A549 (cell line): Measurements from ENCODE around the gene LOC128125822.

Experiments
- ATAC-seq, 2 experiments: fragments of 200-7000 bp in 1 of 2; fragments of >200 bp in 1 of 2; cut with Nextera tagmentation in 1 of 2; cut with Tn5 transposase in 1 of 2; 3 replicates each; pipeline versions ENCODE4 v1.8.0 to v1.9.1; 2018 to 2020; ENCODE audit warnings: mild to moderate bottlenecking in 1 of 2, moderate library complexity in 1 of 2
- CTCF ChIA-PET: fragments of 300-600 bp; sonication (Branson Sonifier 250); formaldehyde crosslinking; extraction: SDS; loops from one replicate; lab custom pipeline; 2021; ENCODE audit warnings: antibody characterized with exemption, inconsistent platforms; lab: Yijun Ruan, JAX
- POLR2A ChIA-PET: fragments of 350-600 bp; formaldehyde crosslinking; extraction: SDS; loops from one replicate; lab custom pipeline; 2021; ENCODE audit warnings: antibody characterized with exemption, inconsistent platforms; lab: Yijun Ruan, JAX
- DNase-seq, 2 experiments: peaks; one replicate each; pipeline versions ENCODE4 v3.0.0 to v3.0.0-alpha.2; 2011 to 2016; ENCODE audit warnings: low read depth in 1 of 2, low spot score in 1 of 2
- FAIRE-seq: peaks from 2 replicates; lab custom pipeline; 2011; peaks lifted over from hg19 to GRCh38; lab: Jason Lieb, UNC
- H3K27ac ChIP-seq, 2 experiments: fragments of >200 bp; sonication (Bioruptor Twin); formaldehyde crosslinking; 3 replicates each; pipeline ENCODE4 v1.5.1; 2016 to 2017
- H3K4me1 ChIP-seq: fragments of >200 bp; sonication (Bioruptor Twin); formaldehyde crosslinking; 3 replicates; pipeline ENCODE4 v1.6.1; 2016
- H3K4me2 ChIP-seq: fragments of >200 bp; sonication (Bioruptor Twin); formaldehyde crosslinking; 3 replicates; pipeline ENCODE4 v1.6.1; 2016
- H3K4me3 ChIP-seq: fragments of >200 bp; sonication (Bioruptor Twin); formaldehyde crosslinking; 3 replicates; pipeline ENCODE4 v1.5.1; 2016
- H3K9me3 ChIP-seq: fragments of >200 bp; sonication (Bioruptor Twin); formaldehyde crosslinking; 3 replicates; pipeline ENCODE4 v1.6.1; 2016
- BHLHE40 ChIP-seq: IDR thresholded peaks from 2 replicates; pipeline ENCODE4 v1.6.1; 2012; ENCODE audit warnings: low read depth, low read length, inconsistent platforms
- CEBPB ChIP-seq, 2 experiments: fragments of >200 bp in 1 of 2; sonication (Bioruptor Twin) in 1 of 2; formaldehyde crosslinking in 1 of 2; IDR thresholded peaks; 2 replicates each; pipeline ENCODE4 v1.6.1; 2012 to 2016
- CHD2 ChIP-seq: fragments of 150-350 bp; IDR thresholded peaks from 2 replicates; pipeline ENCODE4 v1.6.1; 2014; ENCODE audit warnings: low read length; ENCODE audit not compliant: partially characterized antibody
- CHD4 ChIP-seq: fragments of 200-600 bp; sonication (generic); IDR thresholded peaks from 2 replicates; pipeline ENCODE4 v1.6.1; 2016; ENCODE audit warnings: antibody characterized with exemption, mild to moderate bottlenecking, borderline replicate concordance
- EHF ChIP-seq: fragments of 250-450 bp; sonication (Bioruptor Pico); IDR thresholded peaks from 2 replicates; pipeline ENCODE4 v1.5.0; 2020; ENCODE audit warnings: mild to moderate bottlenecking
- FOSL2 ChIP-seq, 2 experiments: fragments of 450-650 bp in 1 of 2; fragments of >200 bp in 1 of 2; sonication (Bioruptor Twin) in 1 of 2; formaldehyde crosslinking; IDR thresholded peaks; 2 replicates each; pipeline versions ENCODE4 v1.5.0 to v1.6.1; 2016 to 2020; ENCODE audit warnings: mild to moderate bottlenecking in 1 of 2, moderate library complexity in 1 of 2
- FOXS1 ChIP-seq: fragments of 250-450 bp; sonication (Bioruptor Pico); IDR thresholded peaks from 2 replicates; pipeline ENCODE4 v1.5.0; 2020; ENCODE audit warnings: mild to moderate bottlenecking, moderate library complexity
- HOXA7 ChIP-seq: fragments of 250-450 bp; sonication (Bioruptor Pico); IDR thresholded peaks from 2 replicates; pipeline ENCODE4 v1.5.0; 2020; ENCODE audit warnings: mild to moderate bottlenecking, moderate library complexity
- JUN ChIP-seq, 2 experiments: fragments of >200 bp; sonication (Bioruptor Twin); formaldehyde crosslinking; IDR thresholded peaks; 2 replicates in 1 of 2; 3 replicates in 1 of 2; pipeline ENCODE4 v1.6.1; 2016 to 2017
- KDM5A ChIP-seq: fragments of 200-600 bp; sonication (generic); IDR thresholded peaks from 2 replicates; pipeline ENCODE4 v1.6.1; 2016; ENCODE audit warnings: antibody characterized with exemption, mild to moderate bottlenecking
- MAFK ChIP-seq: fragments of 450-650 bp; IDR thresholded peaks from 2 replicates; pipeline ENCODE4 v1.6.1; 2014; ENCODE audit not compliant: partially characterized antibody
- NPAS2 ChIP-seq: fragments of 250-450 bp; sonication (Bioruptor Pico); IDR thresholded peaks from 2 replicates; pipeline ENCODE4 v1.8.0; 2022; ENCODE audit warnings: mild to moderate bottlenecking, moderate library complexity, borderline replicate concordance
- PHF8 ChIP-seq: fragments of 200-600 bp; sonication (generic); IDR thresholded peaks from 2 replicates; pipeline ENCODE4 v1.6.1; 2016; ENCODE audit warnings: low read depth, mild to moderate bottlenecking, antibody characterized with exemption, moderate library complexity, borderline replicate concordance
- POLR2AphosphoS2 ChIP-seq: conservative IDR thresholded peaks from 2 replicates; pipeline ENCODE4 v1.6.1; 2012; ENCODE audit warnings: low read length, improper control_type of control experiment, inconsistent platforms
- SMC3 ChIP-seq: fragments of >200 bp; sonication (Bioruptor Twin); formaldehyde crosslinking; IDR thresholded peaks from 3 replicates; pipeline ENCODE4 v1.6.1; 2018; ENCODE audit warnings: inconsistent platforms
- TFCP2L1 ChIP-seq: fragments of 250-450 bp; sonication (Bioruptor Pico); IDR thresholded peaks from 2 replicates; pipeline ENCODE4 v1.5.0; 2021; ENCODE audit warnings: mild to moderate bottlenecking
- TP53 ChIP-seq: fragments of 250-450 bp; sonication (Bioruptor Pico); IDR thresholded peaks from 2 replicates; pipeline ENCODE4 v1.5.0; 2021; ENCODE audit warnings: mild to moderate bottlenecking, moderate library complexity
- WGBS: methylation state at CpG from one replicate; pipeline ENCODE4 v1.1.6; 2017; ENCODE audit errors: missing lambda C conversion rate; 5-methylcytosine and 5-hydroxymethylcytosine counted together
- TF ChIP-seq, protein P1 (sequence below): IDR thresholded peaks from 2 replicates; pipeline ENCODE4 v1.6.1; 2012; ENCODE audit warnings: low read depth, borderline replicate concordance
- TF ChIP-seq, protein P2 (sequence below): fragments of 250-450 bp; sonication (Bioruptor Pico); IDR thresholded peaks from 2 replicates; pipeline ENCODE4 v1.5.0; 2021; ENCODE audit warnings: mild to moderate bottlenecking, moderate library complexity, borderline replicate concordance
- TF ChIP-seq, protein P3 (sequence below): IDR thresholded peaks from 2 replicates; pipeline ENCODE4 v1.6.1; 2012
- TF ChIP-seq, protein P4 (sequence below): fragments of 150-350 bp; IDR thresholded peaks from 2 replicates; pipeline ENCODE4 v1.6.1; 2014; ENCODE audit warnings: low read depth, mild to moderate bottlenecking, low read length

Gene LOC128125822

DNA sequence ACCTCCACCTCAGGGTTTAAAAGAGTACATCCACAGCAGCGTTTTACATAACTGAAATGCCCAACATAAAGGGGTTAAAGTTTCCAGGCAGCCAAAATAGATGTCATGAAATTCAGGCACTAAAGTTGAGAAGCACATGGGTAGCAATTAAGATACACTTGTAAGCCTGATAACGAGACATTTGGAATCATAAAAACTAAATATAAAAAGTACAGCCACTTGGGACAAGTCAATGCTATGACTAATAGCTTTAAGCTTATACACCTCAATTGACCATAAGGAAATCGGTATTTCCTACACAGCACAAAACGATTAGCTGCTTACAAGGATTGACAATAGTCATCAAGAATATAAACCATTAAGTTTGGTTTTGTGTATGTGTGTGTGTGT, 11.8 kb downstream of the LOC128125822 start:
- Histone ChIP-seq H3K9me3 (no peaks in the 10 kb centered on the region), H3K4me3 (no peak overlapping the region), H3K4me1 (peaks cover 43% of the 10 kb centered on the region), H3K27ac (no peak overlapping the region), H3K4me2 (no peak overlapping the region)
- no peak for FAIRE-seq
- CTCF ChIA-PET: interaction anchor here (1.0 to 1.2 kb wide), 2 partner anchors 9 to 180 kb away, joined by 4 to 5 read pairs; no protein-coding TSS in a partner anchor
- peak; percentile 39 to 76 for ATAC-seq
- TF ChIP-seq HOXA7 (CRISPR knock-in tag) (peak; percentile 98), JUN (IDR thresholded peaks at IDR 0.05) (peak in 1 of 2 experiments; percentile 45; a peak in 1 of 5 replicates), FOXS1 (CRISPR knock-in tag) (no peak), TFCP2L1 (CRISPR knock-in tag) (peak; percentile 93), EHF (peak; percentile 67; the same call in 1 of the 2 replicates), CHD2 (peak; percentile 36), FOSL2 (IDR thresholded peaks at IDR 0.05) (no peak), FOSL2 (CRISPR knock-in tag; IDR thresholded peaks at IDR 0.05) (peak; percentile 29), POLR2AphosphoS2 (peak; percentile 98), KDM5A (no peak)
- TF ChIP-seq, protein P1, sequence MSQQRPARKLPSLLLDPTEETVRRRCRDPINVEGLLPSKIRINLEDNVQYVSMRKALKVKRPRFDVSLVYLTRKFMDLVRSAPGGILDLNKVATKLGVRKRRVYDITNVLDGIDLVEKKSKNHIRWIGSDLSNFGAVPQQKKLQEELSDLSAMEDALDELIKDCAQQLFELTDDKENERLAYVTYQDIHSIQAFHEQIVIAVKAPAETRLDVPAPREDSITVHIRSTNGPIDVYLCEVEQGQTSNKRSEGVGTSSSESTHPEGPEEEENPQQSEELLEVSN: no peak
- TF ChIP-seq, protein P2, sequence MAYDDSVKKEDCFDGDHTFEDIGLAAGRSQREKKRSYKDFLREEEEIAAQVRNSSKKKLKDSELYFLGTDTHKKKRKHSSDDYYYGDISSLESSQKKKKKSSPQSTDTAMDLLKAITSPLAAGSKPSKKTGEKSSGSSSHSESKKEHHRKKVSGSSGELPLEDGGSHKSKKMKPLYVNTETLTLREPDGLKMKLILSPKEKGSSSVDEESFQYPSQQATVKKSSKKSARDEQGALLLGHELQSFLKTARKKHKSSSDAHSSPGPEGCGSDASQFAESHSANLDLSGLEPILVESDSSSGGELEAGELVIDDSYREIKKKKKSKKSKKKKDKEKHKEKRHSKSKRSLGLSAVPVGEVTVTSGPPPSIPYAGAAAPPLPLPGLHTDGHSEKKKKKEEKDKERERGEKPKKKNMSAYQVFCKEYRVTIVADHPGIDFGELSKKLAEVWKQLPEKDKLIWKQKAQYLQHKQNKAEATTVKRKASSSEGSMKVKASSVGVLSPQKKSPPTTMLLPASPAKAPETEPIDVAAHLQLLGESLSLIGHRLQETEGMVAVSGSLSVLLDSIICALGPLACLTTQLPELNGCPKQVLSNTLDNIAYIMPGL (CRISPR knock-in tag): peak; percentile 75
- 75% methylated on average over 4 of the region's 4 CpGs for WGBS
- POLR2A ChIA-PET: interaction anchor here (1.0 to 1.8 kb wide), 5 partner anchors 14 to 218 kb away, joined by 3 to 5 read pairs (median 3); no protein-coding TSS in a partner anchor
- no peak for DNase-seq

DNA sequence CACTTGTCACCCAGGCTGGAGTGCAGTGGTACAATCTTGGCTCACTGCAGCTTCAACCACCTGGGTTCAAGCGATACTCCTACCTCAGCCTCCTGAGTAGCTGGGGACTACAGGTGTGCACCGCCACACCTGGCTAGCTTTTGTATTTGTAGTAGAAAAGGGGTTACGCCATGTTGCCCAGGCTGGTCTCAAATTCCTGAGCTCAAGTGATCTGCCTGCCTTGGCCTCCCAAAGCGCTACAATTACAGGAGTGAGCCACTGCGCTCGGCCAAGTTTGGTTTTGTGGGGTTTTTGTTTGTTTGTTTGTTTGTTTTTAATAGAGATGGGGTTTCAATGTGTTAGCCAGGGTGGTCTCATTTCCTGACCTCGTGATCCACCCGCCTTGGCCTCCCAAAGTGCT, 12.3 kb downstream of the LOC128125822 start:
- 93% methylated on average over 8 of the region's 8 CpGs for WGBS
- CTCF ChIA-PET: no interaction called here
- no peak for TF ChIP-seq CHD4
- TF ChIP-seq, protein P3, sequence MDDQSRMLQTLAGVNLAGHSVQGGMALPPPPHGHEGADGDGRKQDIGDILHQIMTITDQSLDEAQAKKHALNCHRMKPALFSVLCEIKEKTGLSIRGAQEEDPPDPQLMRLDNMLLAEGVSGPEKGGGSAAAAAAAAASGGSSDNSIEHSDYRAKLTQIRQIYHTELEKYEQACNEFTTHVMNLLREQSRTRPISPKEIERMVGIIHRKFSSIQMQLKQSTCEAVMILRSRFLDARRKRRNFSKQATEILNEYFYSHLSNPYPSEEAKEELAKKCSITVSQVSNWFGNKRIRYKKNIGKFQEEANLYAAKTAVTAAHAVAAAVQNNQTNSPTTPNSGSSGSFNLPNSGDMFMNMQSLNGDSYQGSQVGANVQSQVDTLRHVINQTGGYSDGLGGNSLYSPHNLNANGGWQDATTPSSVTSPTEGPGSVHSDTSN: no peak
- TF ChIP-seq FOXS1 (CRISPR knock-in tag): no peak
- TF ChIP-seq BHLHE40: no peak
- TF ChIP-seq JUN (IDR thresholded peaks at IDR 0.05): peak in 1 of 2 experiments; percentile 37; a peak in 1 of 5 replicates
- TF ChIP-seq POLR2AphosphoS2: no peak; the same call in 1 of the 2 replicates
- no peak for TF ChIP-seq CEBPB (IDR thresholded peaks at IDR 0.05)
- no peak for TF ChIP-seq PHF8
- TF ChIP-seq MAFK: no peak
- TF ChIP-seq NPAS2 (CRISPR knock-in tag): no peak
- TF ChIP-seq, protein P2 (CRISPR knock-in tag): no peak
- no peak for TF ChIP-seq EHF
- TF ChIP-seq, protein P4, sequence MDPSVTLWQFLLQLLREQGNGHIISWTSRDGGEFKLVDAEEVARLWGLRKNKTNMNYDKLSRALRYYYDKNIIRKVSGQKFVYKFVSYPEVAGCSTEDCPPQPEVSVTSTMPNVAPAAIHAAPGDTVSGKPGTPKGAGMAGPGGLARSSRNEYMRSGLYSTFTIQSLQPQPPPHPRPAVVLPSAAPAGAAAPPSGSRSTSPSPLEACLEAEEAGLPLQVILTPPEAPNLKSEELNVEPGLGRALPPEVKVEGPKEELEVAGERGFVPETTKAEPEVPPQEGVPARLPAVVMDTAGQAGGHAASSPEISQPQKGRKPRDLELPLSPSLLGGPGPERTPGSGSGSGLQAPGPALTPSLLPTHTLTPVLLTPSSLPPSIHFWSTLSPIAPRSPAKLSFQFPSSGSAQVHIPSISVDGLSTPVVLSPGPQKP: no peak
- TF ChIP-seq SMC3: no peak
- 0 out of 2 replicates have a peak, but pooled peaks have one; percentile 35 for TF ChIP-seq TP53 (CRISPR knock-in tag)
- ATAC-seq (peak in 1 of 2 experiments; percentile 47; a peak in 4 of 6 replicates), DNase-seq (no peak), FAIRE-seq (no peak)
- H3K4me3 ChIP-seq: no peak overlapping the region
- POLR2A ChIA-PET: interaction anchor here (1.0 to 1.8 kb wide), 4 partner anchors 14 to 218 kb away, joined by 3 to 5 read pairs (median 3); no protein-coding TSS in a partner anchor
- peaks cover 38% of the 10 kb centered on the region for H3K4me1 ChIP-seq
- no peak overlapping the region for H3K27ac ChIP-seq
- H3K9me3 ChIP-seq: no peaks in the 10 kb centered on the region
- H3K4me2 ChIP-seq: no peak overlapping the region
